Measurements from ENCODE around the gene SLC25A29. TPM values are rescaled to one million over a fixed set of nuclear protein-coding genes. Genes with fewer than 3 reads are reported as not detected.

The SLC25A29 gene
- total RNA-seq, 1 experiment from 2014 or later = 18.8 TPM

DNA sequence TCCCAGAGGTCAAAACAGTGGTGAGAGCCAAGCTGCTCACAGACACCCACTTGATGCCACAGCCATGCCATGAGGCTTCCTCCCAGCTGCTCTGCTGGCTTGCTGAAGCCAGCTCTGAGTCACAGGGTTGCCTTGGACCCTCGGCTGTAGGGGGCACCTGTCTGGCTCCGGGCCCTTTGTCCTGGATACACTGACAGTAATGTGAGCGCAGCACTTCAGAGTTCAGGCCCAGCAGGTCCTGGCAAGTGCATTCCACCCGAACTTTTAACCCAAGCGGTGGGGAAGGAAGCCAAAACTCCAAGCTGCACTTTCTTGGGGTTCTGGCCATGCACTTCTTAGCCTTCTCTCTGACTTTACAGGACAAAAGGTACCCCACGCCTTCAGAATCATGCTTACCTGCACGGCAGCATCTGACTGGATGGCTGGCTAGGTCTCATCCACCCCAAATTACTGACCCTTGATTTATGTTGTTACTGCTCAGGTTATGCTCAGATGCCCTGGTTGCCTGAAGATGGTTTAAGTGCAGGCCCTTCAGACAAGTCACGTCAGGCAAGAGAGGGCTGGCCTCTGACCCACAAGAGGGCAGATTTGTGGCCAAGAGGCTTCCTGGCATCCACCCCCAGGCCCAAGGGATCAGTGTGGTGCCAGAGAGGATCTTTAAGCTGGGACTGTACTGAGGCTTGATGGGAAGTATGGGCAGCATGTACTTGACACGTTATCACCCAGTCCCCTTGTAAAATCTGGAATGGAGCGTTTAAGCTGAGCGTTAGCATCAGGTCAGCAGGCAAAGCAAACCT is 24.8 kb downstream of the SLC25A29 start:
- DNase-seq (ENCODE audit: low read depth) = peak; percentile 42

- DNase-seq (ENCODE audit: low read depth) = no peak
Observed at GRCh38 chr14:100279563-100279962, 26.7 kb downstream of the SLC25A29 start.

DNA sequence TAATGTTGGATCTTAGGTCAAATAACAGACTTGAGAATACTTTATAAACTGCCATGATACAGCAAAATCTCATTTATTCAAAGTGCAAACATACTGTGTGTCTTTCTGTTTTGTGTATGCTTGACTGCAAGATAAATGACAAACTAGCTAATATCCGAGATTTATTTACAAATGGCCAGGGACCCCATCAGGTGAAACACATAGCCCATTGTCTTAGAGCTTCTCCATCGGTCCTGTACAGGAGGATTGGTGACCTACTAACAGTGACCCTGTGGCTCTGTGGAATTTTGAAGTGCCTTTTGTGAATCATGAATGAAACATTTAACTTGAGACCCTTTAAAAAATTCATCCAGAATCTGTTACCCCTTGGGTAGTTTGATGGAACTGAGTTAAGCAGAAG is 27.1 kb downstream of the SLC25A29 start:
- no peak for DNase-seq (ENCODE audit: low read depth)

GRCh38 chr14:100278702-100279101 is 27.5 kb downstream of the SLC25A29 start:
- DNase-seq (ENCODE audit: low read depth) = peak; percentile 72

- no peak for DNase-seq (ENCODE audit: low read depth)
Observed at GRCh38 chr14:100275214-100275613, 31.0 kb downstream of the SLC25A29 start.

DNA sequence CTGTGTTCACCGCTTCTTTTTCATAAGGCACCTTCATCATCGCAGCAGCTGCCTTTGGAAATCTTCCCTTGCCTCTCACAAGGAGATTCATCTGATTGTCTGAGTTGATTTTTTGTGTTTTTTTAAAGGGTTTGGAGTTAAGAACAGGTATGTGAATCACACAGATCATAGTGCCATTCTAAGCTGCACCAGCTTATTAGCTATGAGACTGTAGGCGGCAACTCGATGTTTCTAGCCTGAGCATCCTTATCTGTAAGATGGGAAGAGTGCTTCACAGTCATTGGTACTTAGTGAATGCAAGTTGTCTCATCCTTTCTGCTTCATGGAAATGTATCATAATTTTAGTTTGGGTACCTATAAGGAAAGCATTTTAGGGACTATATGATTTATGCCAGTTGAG is 32.0 kb downstream of the SLC25A29 start:
- no peak for DNase-seq (ENCODE audit: low read depth)

DNA sequence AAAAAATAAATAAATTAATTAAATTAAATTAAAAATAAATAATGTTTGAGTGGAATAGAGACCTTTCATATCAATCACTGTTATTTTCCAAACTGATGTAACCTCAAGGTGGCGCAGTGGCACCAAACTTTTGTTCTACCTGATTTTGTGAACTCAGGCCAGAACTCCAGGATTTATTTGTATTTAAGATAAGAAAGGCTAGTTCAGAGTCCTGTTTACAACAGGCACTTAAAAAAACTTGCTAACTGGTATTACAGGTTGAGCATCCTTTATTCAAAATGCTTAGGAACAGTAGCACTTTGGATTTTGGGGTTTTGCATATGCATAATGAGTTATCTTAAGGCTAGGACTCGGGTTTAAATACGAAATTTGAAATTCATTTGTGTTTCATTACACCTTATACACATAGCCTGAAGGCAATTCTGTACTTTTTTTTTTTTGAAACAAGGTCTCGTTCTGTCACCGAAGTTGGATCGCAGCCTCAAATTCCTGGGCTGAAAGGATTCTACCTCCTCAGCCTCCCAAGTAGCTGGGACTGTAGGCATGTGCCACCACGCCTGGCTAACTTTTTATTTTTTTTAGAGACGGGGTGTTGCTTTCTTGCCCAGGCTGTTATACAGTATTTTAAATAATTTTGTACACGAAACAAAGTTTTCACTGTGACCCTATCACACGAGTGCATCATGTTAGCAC is 34.9 kb downstream of the SLC25A29 start:
- peak; percentile 23 for DNase-seq (ENCODE audit: low read depth)

DNA sequence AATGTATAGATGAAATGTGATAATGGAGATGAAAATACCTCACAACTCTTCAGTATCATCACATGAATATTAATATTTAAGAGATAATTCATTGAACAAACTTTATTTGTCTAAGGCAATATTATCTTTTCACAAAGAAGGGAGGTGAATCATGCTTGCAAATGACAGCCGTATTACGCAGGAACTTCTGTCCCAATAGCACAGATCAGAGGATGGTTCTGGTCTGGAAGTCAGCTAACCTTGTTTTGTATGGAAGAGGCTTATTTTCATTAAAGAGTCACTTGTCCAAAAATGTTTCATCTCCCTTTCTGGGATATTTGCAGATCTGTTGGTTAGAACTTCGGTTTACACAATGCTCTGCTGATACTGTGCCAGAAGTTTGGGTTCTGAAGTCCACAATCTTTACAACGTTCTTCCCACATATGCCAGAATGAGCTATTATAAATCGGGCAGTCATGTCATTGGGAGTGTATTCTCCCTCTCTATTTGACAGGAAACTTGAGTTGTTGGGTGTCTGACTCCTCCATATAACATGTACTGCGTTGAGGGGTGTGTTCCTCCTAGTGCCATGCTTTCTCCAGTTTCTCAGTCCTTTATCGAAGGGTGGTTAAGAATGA is 37.5 kb downstream of the SLC25A29 start:
- no peak for DNase-seq (ENCODE audit: low read depth)

- DNase-seq (ENCODE audit: low read depth) = no peak
Observed at GRCh38 chr14:100267990-100268389, 38.3 kb downstream of the SLC25A29 start.

GRCh38 chr14:100263141-100263540 is 43.1 kb downstream of the SLC25A29 start:
- DNase-seq (ENCODE audit: low read depth) = peak; percentile 65

DNA sequence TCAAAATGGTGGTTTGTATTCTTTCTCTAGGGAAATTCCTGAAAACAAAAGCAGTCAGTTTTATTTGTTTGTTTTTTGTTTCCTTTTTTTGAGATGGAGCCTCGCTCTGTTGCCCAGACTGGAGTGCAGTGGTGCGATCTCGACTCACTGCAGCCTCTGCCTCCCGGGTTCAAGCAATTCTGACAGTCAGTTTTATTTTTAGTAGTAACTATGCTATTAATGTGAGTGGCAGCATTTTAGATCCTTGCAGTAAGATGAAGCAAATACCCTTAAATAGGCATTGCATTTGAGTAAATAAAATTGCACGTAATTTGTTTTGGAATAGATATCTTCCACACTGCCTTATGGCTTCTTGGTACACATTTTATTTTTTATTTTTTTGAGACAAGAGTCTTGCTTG is 43.7 kb downstream of the SLC25A29 start:
- DNase-seq (ENCODE audit: low read depth) = no peak

GRCh38 chr14:100261621-100262020 is 44.6 kb downstream of the SLC25A29 start:
- no peak for DNase-seq (ENCODE audit: low read depth)

DNA sequence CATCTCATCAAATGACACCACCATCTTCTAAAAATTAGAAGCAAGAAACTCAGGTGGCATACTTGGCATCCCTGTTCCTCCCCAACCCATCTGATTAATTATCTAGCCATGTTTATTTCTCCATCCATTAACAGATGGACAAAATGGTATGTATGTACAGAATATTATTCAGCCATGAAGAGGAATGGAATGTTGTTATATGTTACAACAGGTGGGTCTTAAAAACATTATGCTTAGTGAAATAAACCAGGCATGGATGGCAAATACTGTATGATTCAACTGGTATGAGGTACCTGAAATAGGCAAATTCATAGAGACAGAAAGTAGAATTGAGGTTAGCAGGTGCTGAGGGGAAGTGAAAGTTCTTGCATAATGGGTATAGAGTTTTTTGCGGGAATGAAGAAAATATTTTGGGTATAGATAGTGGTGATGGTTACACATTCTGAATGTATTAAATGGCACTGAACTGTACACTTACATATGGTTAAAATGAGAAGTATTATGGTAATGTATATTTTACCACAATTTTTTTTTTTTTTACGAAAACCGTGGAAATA is 49.8 kb downstream of the SLC25A29 start:
- DNase-seq (ENCODE audit: low read depth) = no peak

GRCh38 chr14:100252684-100253083 is 53.6 kb downstream of the SLC25A29 start:
- no peak for DNase-seq (ENCODE audit: low read depth)

GRCh38 chr14:100250732-100251465 is 55.3 kb downstream of the SLC25A29 start:
- DNase-seq (ENCODE audit: low read depth) = no peak

DNA sequence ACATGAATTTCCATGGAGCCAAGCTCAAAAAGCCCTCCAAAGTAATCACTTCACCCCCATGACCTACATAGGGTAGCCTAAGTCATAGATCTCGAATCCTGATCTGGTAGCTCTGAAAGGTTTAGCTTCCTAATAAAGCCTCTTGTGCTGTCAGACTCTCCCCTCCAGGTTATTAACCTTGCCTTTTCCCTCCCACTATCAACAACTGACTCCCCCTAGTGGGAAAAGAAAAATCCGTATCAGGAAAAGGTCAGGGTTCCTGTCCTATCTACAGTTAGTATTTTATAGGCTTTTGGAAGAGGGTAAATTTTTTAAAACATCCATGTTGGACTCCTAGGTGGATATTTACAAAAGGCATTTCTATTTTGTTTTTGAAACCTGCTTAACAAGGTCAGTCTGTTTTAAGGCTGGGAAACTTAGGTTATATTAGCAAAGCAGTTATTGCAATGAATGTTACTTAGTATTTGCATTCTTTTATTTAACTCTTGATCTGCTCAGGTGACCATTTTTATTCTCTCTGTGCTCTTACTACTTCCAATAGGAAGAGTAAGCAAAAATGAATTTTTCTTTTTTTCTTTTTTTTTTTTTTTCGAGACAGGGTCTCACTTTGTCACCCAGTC is 59.3 kb downstream of the SLC25A29 start:
- peak; percentile 58 for DNase-seq (ENCODE audit: low read depth)

DNA sequence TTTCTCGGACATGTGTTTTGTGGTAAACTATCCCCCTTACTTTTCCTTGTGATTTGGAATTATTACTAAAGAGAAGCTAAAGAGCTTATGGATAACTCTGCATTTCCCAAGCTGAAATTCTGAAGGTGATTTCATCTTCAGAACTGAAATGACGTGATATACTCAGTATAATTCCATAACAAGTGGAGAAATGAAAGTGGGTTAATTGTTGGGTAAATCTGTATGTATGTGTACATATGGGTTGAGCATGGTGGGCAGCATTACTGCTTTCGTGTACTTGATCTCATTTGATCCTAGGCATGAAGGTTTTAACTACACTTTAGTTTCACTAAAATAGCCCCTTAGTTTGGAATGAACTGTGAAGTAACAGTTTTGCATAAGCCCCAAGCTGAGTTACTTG is 63.2 kb downstream of the SLC25A29 start:
- DNase-seq (ENCODE audit: low read depth) = no peak

- DNase-seq (ENCODE audit: low read depth) = no peak
Observed at GRCh38 chr14:100241279-100241678, 65.0 kb downstream of the SLC25A29 start.

All from M059J (cell line).